ENCODE results near the gene FNBP1L.

Gene FNBP1L

GRCh38 chr1:93541045-93541444, 93.1 kb downstream of the FNBP1L start:
- no peaks in the 10 kb centered on the region for H3K79me2 ChIP-seq (ENCODE audit: insufficient read depth, low read length)
- H3K27ac ChIP-seq (ENCODE audit: low read depth, low read length, poor library complexity, severe bottlenecking): no peak overlapping the region
- H3K4me2 ChIP-seq (ENCODE audit: low read length): no peak overlapping the region
- no peaks in the 10 kb centered on the region for H3K4me1 ChIP-seq (ENCODE audit: insufficient read depth, low read length, severe bottlenecking)
- TF ChIP-seq CTCF (IDR thresholded peaks at IDR 0.05; ENCODE audit: low read length) (no peak), EZH2 (IDR thresholded peaks at IDR 0.05; ENCODE audit: borderline replicate concordance, low read length) (no peak)
- no peaks in the 10 kb centered on the region for H3K27me3 ChIP-seq (ENCODE audit: insufficient read depth, low read length)
- no peaks in the 10 kb centered on the region for H3F3A ChIP-seq (ENCODE audit: insufficient read depth, low read length)
- H3K36me3 ChIP-seq (ENCODE audit: insufficient read depth, low read length): no peaks in the 10 kb centered on the region
- no peaks in the 10 kb centered on the region for H3K9me2 ChIP-seq (ENCODE audit: low read depth, low read length)
- no peaks in the 10 kb centered on the region; the same call in 1 of the 2 replicates for H3K9me3 ChIP-seq (ENCODE audit: low read length)
- no peaks in the 10 kb centered on the region; the same call in 1 of the 2 replicates for H4K20me1 ChIP-seq (ENCODE audit: insufficient read depth, low read length)
- H3K4me3 ChIP-seq (ENCODE audit: low read depth, low read length, poor library complexity, severe bottlenecking): no peak overlapping the region
- no peak overlapping the region for H3K9ac ChIP-seq (ENCODE audit: low read length)
- no peak overlapping the region for H2AFZ ChIP-seq (ENCODE audit: low read length)

GRCh38 chr1:93542398-93542797, 94.5 kb downstream of the FNBP1L start:
- no peaks in the 10 kb centered on the region for H3K79me2 ChIP-seq (ENCODE audit: insufficient read depth, low read length)
- H4K20me1 ChIP-seq (ENCODE audit: insufficient read depth, low read length): no peaks in the 10 kb centered on the region; the same call in 1 of the 2 replicates
- no peaks in the 10 kb centered on the region for H3K9me2 ChIP-seq (ENCODE audit: low read depth, low read length)
- H3K27ac ChIP-seq (ENCODE audit: low read depth, low read length, poor library complexity, severe bottlenecking): no peak overlapping the region
- TF ChIP-seq EZH2 (IDR thresholded peaks at IDR 0.05; ENCODE audit: borderline replicate concordance, low read length): no peak
- TF ChIP-seq CTCF (IDR thresholded peaks at IDR 0.05; ENCODE audit: low read length): no peak
- H2AFZ ChIP-seq (ENCODE audit: low read length): no peak overlapping the region
- no peak overlapping the region for H3K4me3 ChIP-seq (ENCODE audit: low read depth, low read length, poor library complexity, severe bottlenecking)
- no peak overlapping the region for H3K4me2 ChIP-seq (ENCODE audit: low read length)
- no peaks in the 10 kb centered on the region for H3K27me3 ChIP-seq (ENCODE audit: insufficient read depth, low read length)
- H3K9ac ChIP-seq (ENCODE audit: low read length): no peak overlapping the region
- no peaks in the 10 kb centered on the region for H3F3A ChIP-seq (ENCODE audit: insufficient read depth, low read length)
- no peaks in the 10 kb centered on the region; the same call in 1 of the 2 replicates for H3K9me3 ChIP-seq (ENCODE audit: low read length)
- H3K36me3 ChIP-seq (ENCODE audit: insufficient read depth, low read length): no peaks in the 10 kb centered on the region
- H3K4me1 ChIP-seq (ENCODE audit: insufficient read depth, low read length, severe bottlenecking): no peaks in the 10 kb centered on the region

- H3K36me3 ChIP-seq (ENCODE audit: insufficient read depth, low read length): no peaks in the 10 kb centered on the region
- no peaks in the 10 kb centered on the region for H3K79me2 ChIP-seq (ENCODE audit: insufficient read depth, low read length)
- H3K9me2 ChIP-seq (ENCODE audit: low read depth, low read length): no peaks in the 10 kb centered on the region
- no peak for TF ChIP-seq EZH2 (IDR thresholded peaks at IDR 0.05; ENCODE audit: borderline replicate concordance, low read length)
- no peak for TF ChIP-seq CTCF (IDR thresholded peaks at IDR 0.05; ENCODE audit: low read length)
- H3K9me3 ChIP-seq (ENCODE audit: low read length): no peaks in the 10 kb centered on the region
- H4K20me1 ChIP-seq (ENCODE audit: insufficient read depth, low read length): no peaks in the 10 kb centered on the region
- H3K27ac ChIP-seq (ENCODE audit: low read depth, low read length, poor library complexity, severe bottlenecking): no peak overlapping the region
- no peak overlapping the region for H3K9ac ChIP-seq (ENCODE audit: low read length)
- H3K4me1 ChIP-seq (ENCODE audit: insufficient read depth, low read length, severe bottlenecking): no peaks in the 10 kb centered on the region
- no peak overlapping the region for H3K4me2 ChIP-seq (ENCODE audit: low read length)
- H2AFZ ChIP-seq (ENCODE audit: low read length): no peak overlapping the region
- no peak overlapping the region for H3K4me3 ChIP-seq (ENCODE audit: low read depth, low read length, poor library complexity, severe bottlenecking)
- no peaks in the 10 kb centered on the region for H3F3A ChIP-seq (ENCODE audit: insufficient read depth, low read length)
- H3K27me3 ChIP-seq (ENCODE audit: insufficient read depth, low read length): no peaks in the 10 kb centered on the region
Measured at GRCh38 chr1:93546162-93546863, 98.4 kb downstream of the FNBP1L start.
